ENCODE measurements around the gene ZIC2.
"Not testable (repeated sequence)": the region's sequence is repeated elsewhere in the genome, so short reads cannot be mapped to it uniquely, and the experiment has no call there.

Gene ZIC2

GRCh38 chr13:99995589-99996380 is 14.2 kb downstream of the ZIC2 start:
- no peak for DNase-seq (ENCODE audit: extremely low read depth in 1 of 2, low read depth in 1 of 2)

- no peak for DNase-seq (ENCODE audit: extremely low read depth in 1 of 2, low read depth in 1 of 2)
These were observed 14.9 kb downstream of the ZIC2 start for GRCh38 chr13:99996381-99996973.

- no peak for DNase-seq (ENCODE audit: extremely low read depth in 1 of 2, low read depth in 1 of 2)
These were observed 16.2 kb downstream of the ZIC2 start for GRCh38 chr13:99997702-99998214.

- no peak for DNase-seq (ENCODE audit: extremely low read depth in 1 of 2, low read depth in 1 of 2)
These were observed 16.7 kb downstream of the ZIC2 start for GRCh38 chr13:99998261-99998660.

- DNase-seq (ENCODE audit: extremely low read depth in 1 of 2, low read depth in 1 of 2), result no peak
These were observed 33.0 kb downstream of the ZIC2 start for GRCh38 chr13:100014621-100015020.

- DNase-seq (ENCODE audit: extremely low read depth in 1 of 2, low read depth in 1 of 2), result no peak
These were observed 38.3 kb downstream of the ZIC2 start for GRCh38 chr13:100019780-100020356.

- no peak for DNase-seq (ENCODE audit: extremely low read depth in 1 of 2, low read depth in 1 of 2)
These were observed 41.2 kb downstream of the ZIC2 start for GRCh38 chr13:100022798-100023197.

GRCh38 chr13:100024023-100024422 is 42.4 kb downstream of the ZIC2 start:
- DNase-seq (ENCODE audit: extremely low read depth in 1 of 2, low read depth in 1 of 2), result no peak

- no peak for DNase-seq (ENCODE audit: extremely low read depth in 1 of 2, low read depth in 1 of 2)
These were observed 48.3 kb downstream of the ZIC2 start for GRCh38 chr13:100029933-100030332.

GRCh38 chr13:100032642-100033041 is 51.1 kb downstream of the ZIC2 start:
- not testable (repeated sequence) for DNase-seq (ENCODE audit: extremely low read depth in 1 of 2, low read depth in 1 of 2)

GRCh38 chr13:100035936-100036335 is 54.4 kb downstream of the ZIC2 start:
- DNase-seq (ENCODE audit: extremely low read depth in 1 of 2, low read depth in 1 of 2), result no peak

Data from stimulated activated CD8-positive, alpha-beta memory T cell treated with anti-CD3 and anti-CD28 coated beads, Interleukin-7, amount 100 ng/mL, for 48 hours (primary cell).